ENCODE measurements around the gene OR4D9.

Gene OR4D9

GRCh38 chr11:59550842-59551658 is 39.7 kb downstream of the OR4D9 start:
- DNase-seq, result peak; percentile 92

- peak; percentile 84 for DNase-seq
These were observed 40.6 kb downstream of the OR4D9 start for GRCh38 chr11:59551659-59552521.

- no peak for DNase-seq
These were observed 41.5 kb downstream of the OR4D9 start for GRCh38 chr11:59552844-59553243.

GRCh38 chr11:59553323-59553722 is 42.0 kb downstream of the OR4D9 start:
- DNase-seq, result no peak

GRCh38 chr11:59555601-59556114 is 44.3 kb downstream of the OR4D9 start:
- DNase-seq, result no peak

GRCh38 chr11:59556115-59556916 is 45.0 kb downstream of the OR4D9 start:
- peak; percentile 90 for DNase-seq

GRCh38 chr11:59556917-59557348 is 45.6 kb downstream of the OR4D9 start:
- no peak for DNase-seq

GRCh38 chr11:59558270-59558643 is 46.9 kb downstream of the OR4D9 start:
- no peak for DNase-seq

GRCh38 chr11:59559886-59560285 is 48.5 kb downstream of the OR4D9 start:
- DNase-seq, result no peak

GRCh38 chr11:59560290-59560701 is 49.0 kb downstream of the OR4D9 start:
- DNase-seq, result peak; percentile 85

GRCh38 chr11:59560702-59561473 is 49.5 kb downstream of the OR4D9 start:
- peak; percentile 85 for DNase-seq

- peak; percentile 47 for DNase-seq
These were observed 51.0 kb downstream of the OR4D9 start for GRCh38 chr11:59562292-59562691.

Data from kidney glomerular epithelial cell (primary cell).